VCaP (cell line): Measurements from ENCODE around the gene BBLN.

ENCODE experiments used
- H3K27ac ChIP-seq: fragments of 450-650 bp; 2 replicates; pipeline ENCODE4 v1.5.1; 2017
- CTCF ChIP-seq: fragments of 450-650 bp; conservative IDR thresholded peaks from 2 replicates; pipeline ENCODE4 v1.5.1; 2017; ENCODE audit warnings: mild to moderate bottlenecking, moderate library complexity

BBLN gene

DNA sequence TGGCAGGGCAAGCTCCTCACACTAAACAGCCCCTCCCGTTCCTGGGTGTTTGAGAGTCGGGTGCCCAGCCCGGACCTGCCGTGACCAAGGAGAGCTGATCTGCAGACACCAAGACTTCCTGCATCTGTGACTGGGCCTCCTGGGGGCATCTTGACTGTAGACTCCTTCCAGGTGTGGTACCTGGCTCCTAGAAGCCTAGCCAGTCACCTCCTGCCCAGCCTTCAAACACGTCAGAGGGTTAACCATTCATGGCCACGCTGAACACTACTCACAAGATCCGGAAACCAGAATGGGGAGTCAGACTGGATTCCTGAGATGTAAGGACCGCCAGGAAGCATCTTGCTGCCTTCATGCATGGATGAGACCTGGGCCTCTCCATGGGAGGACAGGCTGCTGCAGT is 14.5 kb upstream of the BBLN start:
- H3K27ac ChIP-seq: no peak overlapping the region
- TF ChIP-seq CTCF: no peak

GRCh38 chr9:128145951-128146351 is 14.1 kb upstream of the BBLN start:
- TF ChIP-seq CTCF: no peak
- H3K27ac ChIP-seq: no peak overlapping the region

DNA sequence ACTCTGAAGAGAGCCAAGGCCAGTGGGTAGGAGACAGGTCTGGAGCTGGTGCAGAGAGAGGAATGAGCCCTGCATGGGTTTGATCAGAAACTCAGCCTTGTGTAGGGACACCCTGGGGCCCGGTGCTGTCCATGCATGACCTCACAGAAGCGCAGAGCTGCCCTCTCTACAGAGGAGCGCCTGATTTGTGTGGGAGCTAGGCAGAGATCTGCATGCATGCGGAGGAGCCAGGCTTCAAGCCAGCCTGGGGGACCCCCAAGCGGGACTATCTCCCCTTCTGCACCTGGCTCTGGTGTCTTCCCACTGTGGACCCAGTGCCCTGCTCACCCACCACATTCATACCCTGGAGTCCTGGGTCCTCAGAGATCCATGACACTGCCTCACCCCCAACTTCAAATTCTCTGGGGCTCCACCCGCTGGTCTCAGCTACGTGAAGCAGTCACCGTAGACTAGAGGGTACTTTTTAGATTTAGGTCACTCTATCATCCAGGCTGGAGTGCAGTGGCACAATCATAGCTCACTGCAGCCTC is 13.4 kb upstream of the BBLN start:
- TF ChIP-seq CTCF: no peak
- no peak overlapping the region for H3K27ac ChIP-seq

DNA sequence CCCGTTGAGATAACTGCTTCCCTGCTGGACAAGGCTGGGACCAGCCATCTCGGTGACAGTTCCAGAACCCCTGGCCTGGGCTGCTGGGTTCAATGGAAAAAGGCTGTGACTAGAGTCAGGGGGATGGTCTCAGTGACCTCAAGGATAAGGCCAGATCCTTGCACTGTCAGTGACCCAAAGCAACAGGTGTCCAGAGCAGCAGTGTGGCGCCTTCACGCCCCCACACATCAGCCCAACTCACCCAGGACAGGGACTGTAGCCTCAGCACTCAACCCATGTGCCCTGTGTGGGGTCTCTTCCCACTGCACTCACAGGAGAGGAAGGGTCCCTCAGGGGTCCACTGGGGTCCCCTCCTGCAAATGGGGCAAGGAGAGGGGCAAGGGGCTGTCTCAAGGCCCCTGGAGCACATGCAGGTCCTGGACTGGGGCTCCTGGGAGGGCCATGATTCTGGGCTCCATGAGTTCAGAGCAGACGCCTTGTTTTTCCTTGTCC is 11.5 kb upstream of the BBLN start:
- no peak for TF ChIP-seq CTCF
- no peak overlapping the region for H3K27ac ChIP-seq

DNA sequence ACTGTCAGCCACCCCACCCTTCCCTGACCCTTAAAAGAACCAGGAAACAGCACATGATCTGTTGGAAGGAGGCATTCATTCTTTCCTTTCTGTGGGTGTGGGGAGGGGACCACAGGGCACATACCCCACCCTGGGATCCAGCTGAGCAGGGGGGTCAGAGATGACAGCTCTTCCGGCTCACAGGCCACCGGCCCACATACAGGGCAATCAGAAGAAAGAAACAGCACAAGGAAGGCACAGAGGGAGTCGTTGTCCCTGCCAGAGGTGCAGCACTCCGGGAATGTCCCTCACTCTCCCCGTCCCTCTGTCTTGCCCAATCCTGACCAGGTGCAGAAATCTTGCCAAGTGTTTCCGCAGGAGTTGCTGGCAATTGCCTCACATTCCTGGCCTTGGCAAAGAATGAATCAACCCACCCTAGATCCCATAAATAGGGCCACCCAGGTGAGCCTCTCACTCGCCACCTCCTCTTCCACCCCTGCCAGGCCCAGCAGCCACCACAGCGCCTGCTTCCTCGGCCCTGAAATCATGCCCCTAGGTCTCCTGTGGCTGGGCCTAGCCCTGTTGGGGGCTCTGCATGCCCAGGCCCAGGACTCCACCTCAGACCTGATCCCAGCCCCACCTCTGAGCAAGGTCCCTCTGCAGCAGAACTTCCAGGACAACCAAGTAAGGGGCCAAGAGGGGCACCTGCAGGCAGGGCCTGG is 10.9 kb upstream of the BBLN start, which contains the start of gene LCN2:
LCN2 (plus strand) TSS at position 453 of the 701 bp plus-strand sequence; CDS start at position 526, 73 bp downstream.
- no peak within 1 kb of the TSS for H3K27ac ChIP-seq
- no peak for TF ChIP-seq CTCF

DNA sequence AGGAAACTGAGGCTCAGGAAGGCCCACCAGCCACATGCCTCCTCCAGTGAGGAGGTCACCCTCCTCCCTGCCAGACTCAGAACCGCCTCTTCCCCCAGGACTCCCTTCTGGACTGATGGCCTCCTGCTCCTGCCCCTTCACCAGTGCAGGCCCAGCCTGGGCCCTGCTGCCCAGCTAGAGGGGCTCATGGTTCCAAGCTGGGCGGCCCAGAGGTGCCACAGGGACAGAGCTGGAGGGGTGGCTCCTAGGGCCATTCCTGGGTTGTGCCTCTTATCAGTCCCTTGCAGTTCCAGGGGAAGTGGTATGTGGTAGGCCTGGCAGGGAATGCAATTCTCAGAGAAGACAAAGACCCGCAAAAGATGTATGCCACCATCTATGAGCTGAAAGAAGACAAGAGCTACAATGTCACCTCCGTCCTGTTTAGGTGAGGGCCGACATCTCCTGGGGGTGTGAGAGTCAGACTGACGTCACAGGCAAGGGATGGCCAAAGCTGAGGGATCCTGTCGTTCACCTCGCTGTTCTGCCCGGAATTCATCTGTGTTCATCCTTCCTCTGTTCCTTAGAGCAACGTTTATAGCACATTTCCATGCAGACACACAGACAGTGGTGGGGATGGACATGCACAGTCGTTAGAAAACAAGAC is 10.0 kb upstream of the BBLN start:
- no peak overlapping the region for H3K27ac ChIP-seq
- TF ChIP-seq CTCF: no peak

DNA sequence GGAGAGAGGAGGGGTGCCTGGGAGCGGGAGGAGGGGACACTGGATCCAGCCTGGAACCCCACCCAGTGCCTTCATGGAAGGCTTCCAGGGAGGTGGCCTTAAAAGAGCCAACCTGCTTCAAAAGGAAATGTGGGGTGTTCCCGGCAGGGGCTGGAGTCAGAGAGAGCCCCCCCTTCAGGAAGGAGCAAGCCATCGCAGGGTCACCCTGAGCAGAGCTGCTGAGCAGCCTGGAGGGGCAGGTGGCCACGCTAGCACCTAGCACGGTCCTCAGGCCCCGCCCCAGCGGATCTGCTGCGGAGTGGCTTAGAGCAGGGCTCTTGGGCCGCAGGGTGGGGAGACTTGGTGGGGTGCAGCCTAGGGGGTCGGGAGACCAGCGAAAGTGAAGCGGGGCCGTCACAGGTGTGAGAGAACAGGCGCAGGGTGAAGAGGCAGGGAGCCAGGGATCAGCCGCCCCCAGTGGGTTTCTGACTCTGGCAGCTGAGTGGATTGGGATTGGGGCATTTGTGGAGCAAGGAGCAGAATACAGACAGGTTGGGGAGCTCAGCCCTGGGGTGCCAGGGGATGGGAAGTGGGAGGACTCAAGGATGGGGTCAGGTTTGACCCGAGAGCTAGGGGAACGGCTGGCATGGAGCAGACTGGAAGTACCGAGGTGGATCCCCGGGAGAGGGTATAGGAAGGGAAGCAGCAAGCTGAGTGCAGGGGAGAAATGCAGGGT is 9.3 kb upstream of the BBLN start:
- TF ChIP-seq CTCF: no peak
- no peak overlapping the region for H3K27ac ChIP-seq
